Thoracic aorta (tissue), 2 donors: ENCODE results near the gene CEACAM8. TPM values are rescaled to one million over a fixed set of nuclear protein-coding genes. Genes with fewer than 3 reads are reported as not detected.
"Not testable (repeated sequence)": the region's sequence is repeated elsewhere in the genome, so short reads cannot be mapped to it uniquely, and the experiment has no call there.

Experiments used
- ATAC-seq: fragments of 150-250 bp; one replicate; pipeline ENCODE4 v1.8.0; 2017; ENCODE audit warnings: low read depth; ENCODE audit not compliant: insufficient number of reproducible peaks, low FRiP score
- DNase-seq: peaks from one replicate; pipeline ENCODE4 v3.0.0-alpha.2; 2020; ENCODE audit warnings: low spot score
- H3K27ac ChIP-seq, 2 donors: fragments of 200-600 bp; sonication (generic); 1 replicate in 1 of 2; 2 replicates in 1 of 2; pipeline ENCODE4 v1.5.1; 2016; ENCODE audit warnings: mild to moderate bottlenecking in 2 of 2, moderate library complexity in 2 of 2
- H3K27me3 ChIP-seq: fragments of 200-600 bp; sonication (generic); replicated peaks from 2 replicates; pipeline ENCODE4 v1.6.0; 2016; ENCODE audit warnings: mild to moderate bottlenecking; ENCODE audit not compliant: insufficient read depth
- H3K36me3 ChIP-seq: fragments of 200-600 bp; sonication (generic); one replicate; pipeline ENCODE4 v1.5.1; 2016
- H3K4me1 ChIP-seq, 2 donors: fragments of 200-600 bp; sonication (generic); 1 replicate in 1 of 2; 2 replicates in 1 of 2; pipeline versions ENCODE4 v1.5.1 to v1.6.0; 2016; ENCODE audit warnings: low read depth in 2 of 2, mild to moderate bottlenecking in 1 of 2; ENCODE audit not compliant: control insufficient read depth in 1 of 2
- H3K4me3 ChIP-seq: fragments of 200-600 bp; sonication (generic); 2 replicates; pipeline ENCODE4 v1.5.1; 2016; ENCODE audit warnings: mild to moderate bottlenecking
- H3K9me3 ChIP-seq: fragments of 200-600 bp; sonication (generic); 2 replicates; pipeline ENCODE4 v1.5.1; 2016
- total RNA-seq, 2 donors: library from RNA; depleted of rRNA; stranded (reverse); fragments of >200 nt; gene quantifications; one replicate each; pipeline versions ENCODE4 v1.1.0 to v1.2.3, GENCODE V29; 2016
- TF ChIP-seq, protein P1 (sequence below): fragments of 200-600 bp; sonication (generic); IDR thresholded peaks from one replicate; pipeline ENCODE4 v1.5.1; 2019; ENCODE audit warnings: antibody characterized with exemption

Gene CEACAM8
- total RNA-seq, 2 donors from 2014 or later: not detected

DNA sequence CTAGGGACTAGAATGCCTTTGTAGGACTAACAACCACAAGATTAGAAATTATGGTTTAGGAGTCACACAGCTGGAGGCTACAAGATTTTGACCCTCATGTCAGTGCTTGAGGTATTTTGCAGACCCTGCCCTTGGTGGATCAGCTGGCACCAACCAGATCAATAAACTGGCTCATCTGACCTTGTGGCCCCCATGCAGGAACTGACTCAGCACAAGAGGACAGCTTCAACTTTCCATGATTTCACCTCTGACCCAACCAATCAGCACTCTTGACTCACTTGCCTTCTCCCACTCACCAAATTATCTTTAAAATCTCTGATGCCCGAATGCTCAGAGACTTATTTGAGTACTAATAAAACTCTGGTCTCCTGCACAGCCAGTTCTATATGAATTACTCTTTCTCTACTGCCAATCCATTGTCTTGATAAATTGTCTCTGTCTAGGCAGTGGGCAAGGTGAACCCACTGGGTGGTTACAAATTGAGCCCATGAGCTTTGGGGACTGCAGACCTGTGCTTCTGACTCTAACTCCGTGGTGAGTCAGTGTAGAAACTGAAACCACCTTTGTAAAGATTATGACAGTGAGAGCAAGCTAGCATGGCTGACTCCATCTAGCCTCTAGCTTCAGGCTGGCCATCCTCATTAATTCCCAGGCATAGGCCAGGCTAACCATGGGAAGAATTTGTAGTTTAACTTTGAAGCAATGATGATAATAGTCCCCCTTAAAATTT lies 33.9 kb upstream of the CEACAM8 start:
- Histone ChIP-seq H3K4me3 (no peak overlapping the region), H3K9me3 (no peaks in the 10 kb centered on the region), H3K27ac (no peak overlapping the region), H3K27me3 (no peaks in the 10 kb centered on the region), H3K36me3 (no peaks in the 10 kb centered on the region), H3K4me1 (no peaks in the 10 kb centered on the region)
- DNase-seq: no peak
- TF ChIP-seq, protein P1, sequence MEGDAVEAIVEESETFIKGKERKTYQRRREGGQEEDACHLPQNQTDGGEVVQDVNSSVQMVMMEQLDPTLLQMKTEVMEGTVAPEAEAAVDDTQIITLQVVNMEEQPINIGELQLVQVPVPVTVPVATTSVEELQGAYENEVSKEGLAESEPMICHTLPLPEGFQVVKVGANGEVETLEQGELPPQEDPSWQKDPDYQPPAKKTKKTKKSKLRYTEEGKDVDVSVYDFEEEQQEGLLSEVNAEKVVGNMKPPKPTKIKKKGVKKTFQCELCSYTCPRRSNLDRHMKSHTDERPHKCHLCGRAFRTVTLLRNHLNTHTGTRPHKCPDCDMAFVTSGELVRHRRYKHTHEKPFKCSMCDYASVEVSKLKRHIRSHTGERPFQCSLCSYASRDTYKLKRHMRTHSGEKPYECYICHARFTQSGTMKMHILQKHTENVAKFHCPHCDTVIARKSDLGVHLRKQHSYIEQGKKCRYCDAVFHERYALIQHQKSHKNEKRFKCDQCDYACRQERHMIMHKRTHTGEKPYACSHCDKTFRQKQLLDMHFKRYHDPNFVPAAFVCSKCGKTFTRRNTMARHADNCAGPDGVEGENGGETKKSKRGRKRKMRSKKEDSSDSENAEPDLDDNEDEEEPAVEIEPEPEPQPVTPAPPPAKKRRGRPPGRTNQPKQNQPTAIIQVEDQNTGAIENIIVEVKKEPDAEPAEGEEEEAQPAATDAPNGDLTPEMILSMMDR: no peak
- ATAC-seq: no peak

DNA sequence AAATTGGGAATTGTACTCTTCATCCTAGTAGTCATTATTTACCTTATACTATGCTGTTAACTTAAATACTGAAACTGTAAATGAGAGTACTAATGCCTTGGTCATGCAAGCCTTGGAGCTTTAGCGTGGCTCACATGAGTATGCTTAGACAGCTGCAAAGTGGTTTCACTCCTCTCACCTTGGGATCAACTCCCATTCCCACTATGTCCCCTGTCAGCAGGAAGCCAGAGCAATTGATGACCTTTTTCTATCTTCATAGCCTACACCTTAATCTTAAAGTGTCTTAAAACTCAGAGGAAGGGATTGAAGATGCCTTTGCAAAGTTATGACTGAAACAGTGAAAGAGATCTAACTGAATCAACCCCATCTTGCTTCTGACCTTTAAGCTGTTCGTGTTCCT lies 33.2 kb upstream of the CEACAM8 start:
- TF ChIP-seq, protein P1: no peak
- Histone ChIP-seq H3K4me3 (no peak overlapping the region), H3K9me3 (no peaks in the 10 kb centered on the region), H3K27ac (no peak overlapping the region), H3K36me3 (no peaks in the 10 kb centered on the region), H3K27me3 (no peaks in the 10 kb centered on the region), H3K4me1 (no peaks in the 10 kb centered on the region)
- no peak for DNase-seq
- no peak for ATAC-seq

- DNase-seq (no peak), ATAC-seq (no peak)
- no peak overlapping the region for H3K27ac ChIP-seq
- H3K27me3 ChIP-seq: no peaks in the 10 kb centered on the region
- H3K9me3 ChIP-seq: no peaks in the 10 kb centered on the region
- H3K4me3 ChIP-seq: no peak overlapping the region
- H3K36me3 ChIP-seq: no peaks in the 10 kb centered on the region
- TF ChIP-seq, protein P1: no peak
- H3K4me1 ChIP-seq: no peaks in the 10 kb centered on the region
Observed at GRCh38 chr19:42626181-42626580, 31.5 kb upstream of the CEACAM8 start.

DNA sequence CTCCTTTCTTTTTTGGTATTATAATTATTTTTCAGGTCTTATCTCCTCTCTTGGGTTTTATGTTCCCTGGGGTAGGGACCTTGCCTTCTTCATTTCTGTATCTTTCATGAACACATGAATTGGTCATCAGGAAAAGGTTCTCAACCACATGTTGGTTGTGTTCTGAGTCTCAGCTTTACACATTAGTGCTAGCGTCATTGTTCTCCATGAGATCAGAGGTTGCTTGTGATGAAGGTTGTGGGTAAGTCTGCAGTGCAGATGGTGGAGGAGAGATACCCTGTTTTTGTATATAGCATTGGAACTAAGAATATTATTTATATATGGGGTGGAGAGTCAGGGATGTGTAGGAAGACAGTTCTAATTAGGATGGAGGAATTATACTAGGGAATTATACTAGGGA lies 24.5 kb upstream of the CEACAM8 start:
- no peak overlapping the region for H3K4me3 ChIP-seq
- H3K4me1 ChIP-seq: no peaks in the 10 kb centered on the region
- no peaks in the 10 kb centered on the region for H3K9me3 ChIP-seq
- no peak for ATAC-seq
- H3K36me3 ChIP-seq: no peaks in the 10 kb centered on the region
- TF ChIP-seq, protein P1: no peak
- H3K27ac ChIP-seq: no peak overlapping the region
- DNase-seq: no peak
- H3K27me3 ChIP-seq: no peaks in the 10 kb centered on the region

- no peak for DNase-seq
- Histone ChIP-seq H3K4me3 (no peak overlapping the region), H3K9me3 (no peaks in the 10 kb centered on the region), H3K36me3 (no peaks in the 10 kb centered on the region), H3K27ac (no peak overlapping the region), H3K27me3 (no peaks in the 10 kb centered on the region), H3K4me1 (no peaks in the 10 kb centered on the region)
- no peak for ATAC-seq
- TF ChIP-seq, protein P1: no peak
Observed at GRCh38 chr19:42613666-42614065, 18.9 kb upstream of the CEACAM8 start.

- H3K4me3 ChIP-seq, H3K4me1 ChIP-seq: not testable (repeated sequence)
Observed at GRCh38 chr19:42610401-42610915, 15.7 kb upstream of the CEACAM8 start.

More at GRCh38 chr19:42610401-42610915, 15.7 kb upstream of the CEACAM8 start:
- not testable (repeated sequence) for ATAC-seq, H3K27ac ChIP-seq, DNase-seq, H3K36me3 ChIP-seq, H3K27me3 ChIP-seq, H3K9me3 ChIP-seq
